Left cardiac atrium (tissue), 4 donors: ENCODE data around the gene NAV2. TPM values are rescaled to one million over a fixed set of nuclear protein-coding genes. Genes with fewer than 3 reads are reported as not detected.
"Not testable (repeated sequence)": the region's sequence is repeated elsewhere in the genome, so short reads cannot be mapped to it uniquely, and the experiment has no call there.

Source experiments
- ATAC-seq, 2 donors: fragments of 200-7000 bp; cut with Tn5 transposase; one replicate each; pipeline ENCODE4 v1.9.1; 2020; ENCODE audit warnings: mild to moderate bottlenecking in 2 of 2, moderate library complexity in 2 of 2
- DNase-seq: peaks from one replicate; pipeline ENCODE4 v3.0.0-alpha.2; 2020
- intact Hi-C, 2 donors: fragments of 100-400 bp; cut with DNase I; formaldehyde crosslinking; loops; one replicate each; pipeline versions ENCODE4 v1.14.1 to v1.15.1; 2022 to 2023
- total RNA-seq, 2 donors: library from RNA; stranded (reverse); fragmentation: NEBNext Ultra II Directional; extraction: Animal tissue kit (Norgen Biotek cat#: 25700); gene quantifications; one replicate each; pipeline ENCODE4 v1.2.1, GENCODE V29; 2021
- donor health status: DM: no; HTN: yes; CAD: no.
- donor health status: DM: no; HTN: yes; CAD: no; lungs with severe emphysema.
- donor health status: DM: yes; HTN: yes; CAD: no.
- donor health status: Dilated cardiomyopathy.

NAV2 gene
- total RNA-seq, 2 donors from 2014 or later: 12.3 to 15.3 TPM

- DNase-seq (no peak), ATAC-seq (no peak)
- intact Hi-C loops: no loop called here
Measured at GRCh38 chr11:20005747-20006146, 293.1 kb downstream of the NAV2 start.

GRCh38 chr11:20006618-20007017 lies 294.0 kb downstream of the NAV2 start:
- intact Hi-C loops, DNase-seq, ATAC-seq: not testable (repeated sequence)

DNA sequence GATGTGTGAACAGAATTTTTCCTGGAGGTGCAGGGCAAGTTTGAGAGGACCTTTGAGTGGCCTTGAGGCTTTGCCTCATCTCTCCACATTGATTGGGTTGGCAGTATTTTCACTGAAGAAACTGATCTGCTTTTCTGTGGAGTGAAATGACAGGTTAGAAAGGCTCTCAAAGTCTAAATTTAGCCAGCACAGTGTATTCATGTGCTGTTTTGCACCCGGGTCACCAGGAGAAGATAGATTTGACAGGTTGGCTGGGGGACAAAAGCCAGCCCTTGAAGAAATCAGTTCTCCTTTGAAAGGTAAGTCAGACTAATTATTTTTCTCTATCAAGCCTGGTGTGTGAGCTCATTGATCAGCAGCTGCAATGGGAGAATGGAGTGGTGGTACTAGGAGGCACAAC lies 294.7 kb downstream of the NAV2 start:
- DNase-seq: no peak
- intact Hi-C loops: no loop called here
- no peak for ATAC-seq

DNA sequence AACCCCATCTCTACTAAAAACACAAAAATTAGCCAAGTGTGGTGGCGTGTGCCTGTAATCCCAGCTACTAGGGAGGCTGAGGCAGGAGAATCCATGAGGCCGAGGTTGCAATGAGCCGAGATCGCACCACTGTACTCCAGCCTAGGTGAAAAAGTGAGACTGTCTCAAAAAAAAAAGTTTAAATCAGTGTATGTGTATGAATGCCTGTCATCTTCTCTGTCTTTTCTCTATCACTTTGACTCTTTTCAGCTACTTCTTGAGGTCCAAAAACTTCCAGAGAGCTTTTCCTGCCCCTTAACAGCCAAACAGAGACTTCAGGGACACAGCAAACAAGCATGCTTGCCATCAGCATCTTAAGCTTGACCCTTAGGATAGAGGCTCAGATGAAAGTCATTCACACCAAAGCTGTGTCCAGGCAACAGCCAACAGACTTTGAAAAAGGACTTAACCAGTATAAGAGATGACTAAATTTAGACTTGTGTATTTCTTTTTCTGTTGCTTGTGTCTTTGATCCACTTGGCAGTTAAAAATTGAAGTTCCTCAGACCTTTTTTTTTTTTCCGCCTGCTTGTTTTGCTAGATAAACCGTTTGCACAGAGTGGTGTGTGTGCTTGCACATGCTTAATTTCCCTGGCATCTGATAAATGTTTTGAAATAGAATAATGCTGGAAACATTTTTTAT lies 295.7 kb downstream of the NAV2 start:
- DNase-seq: no peak
- intact Hi-C loops: no loop called here
- no peak for ATAC-seq

- ATAC-seq (peak in 1 of 2 donors; percentile 27), DNase-seq (no peak)
- intact Hi-C loops: no loop called here
Measured at GRCh38 chr11:20008871-20009644, 296.4 kb downstream of the NAV2 start.

GRCh38 chr11:20010156-20010850 lies 297.7 kb downstream of the NAV2 start:
- DNase-seq: no peak
- no peak for ATAC-seq
- intact Hi-C loops: loop anchor here in 1 of 2 donors (10.0 kb wide), 1 partner anchor 56 kb away; no protein-coding TSS in a partner anchor

DNA sequence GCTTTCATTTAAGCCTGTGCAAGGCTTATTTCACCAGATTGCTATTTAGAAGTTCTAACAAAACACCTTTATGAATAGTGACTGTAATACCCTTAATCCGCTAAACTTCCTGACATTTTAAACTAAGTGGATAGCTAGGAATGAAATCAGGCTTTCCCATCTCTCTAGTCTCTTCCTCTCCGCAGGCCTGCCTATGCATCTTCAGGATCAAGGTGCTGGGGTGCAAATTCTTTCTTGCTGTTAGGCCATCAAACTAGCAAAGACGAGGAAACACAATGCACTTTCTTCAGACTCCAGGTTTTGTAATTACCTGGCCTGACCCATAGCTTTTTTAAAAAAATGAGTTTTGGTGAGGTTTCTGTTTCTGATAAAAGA lies 298.2 kb downstream of the NAV2 start:
- intact Hi-C loops: loop anchor here in 1 of 2 donors (10.0 kb wide), 1 partner anchor 56 kb away; no protein-coding TSS in a partner anchor
- ATAC-seq (no peak), DNase-seq (no peak)

DNA sequence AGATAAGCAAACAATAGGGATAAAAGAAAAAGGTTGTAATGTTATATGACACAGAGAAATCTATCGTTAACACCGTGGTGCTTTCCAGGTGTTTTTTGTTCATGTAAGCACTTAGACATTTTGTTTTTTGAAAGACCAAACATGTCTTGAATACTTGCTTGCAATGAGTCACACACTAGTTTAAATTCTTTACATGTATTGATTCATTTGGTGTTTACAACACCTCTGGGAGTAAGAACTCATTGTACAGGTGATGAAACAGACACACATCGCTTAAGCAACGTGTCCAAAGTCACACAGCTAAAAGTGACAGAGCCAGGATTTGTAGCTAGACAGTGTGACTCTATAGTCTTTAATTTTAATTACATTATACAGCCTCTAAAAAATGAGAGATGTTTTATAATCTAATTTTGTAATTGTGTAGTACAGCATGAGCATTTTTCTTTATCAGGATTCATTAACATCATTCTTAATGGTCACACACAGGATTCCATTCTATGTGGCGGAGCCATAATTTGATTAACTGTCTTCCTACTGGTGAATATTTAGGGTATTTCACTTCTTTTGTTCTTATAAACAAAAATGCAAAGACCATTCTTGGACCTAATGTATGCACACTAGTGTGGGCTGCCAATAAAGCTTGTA lies 298.8 kb downstream of the NAV2 start:
- ATAC-seq: no peak
- intact Hi-C loops: loop anchor here in 1 of 2 donors (10.0 kb wide), 1 partner anchor 57 kb away; no protein-coding TSS in a partner anchor
- DNase-seq: no peak

GRCh38 chr11:20013346-20014066 lies 300.9 kb downstream of the NAV2 start:
- intact Hi-C loops: loop anchor here in 1 of 2 donors (10.0 kb wide), 1 partner anchor 59 kb away; no protein-coding TSS in a partner anchor
- peak; percentile 67 to 80 for ATAC-seq
- no peak for DNase-seq

- ATAC-seq (no peak), DNase-seq (no peak)
- intact Hi-C loops: loop anchor here in 1 of 2 donors (10.0 kb wide), 1 partner anchor 59 kb away; no protein-coding TSS in a partner anchor
Measured at GRCh38 chr11:20014067-20014402, 301.4 kb downstream of the NAV2 start.

DNA sequence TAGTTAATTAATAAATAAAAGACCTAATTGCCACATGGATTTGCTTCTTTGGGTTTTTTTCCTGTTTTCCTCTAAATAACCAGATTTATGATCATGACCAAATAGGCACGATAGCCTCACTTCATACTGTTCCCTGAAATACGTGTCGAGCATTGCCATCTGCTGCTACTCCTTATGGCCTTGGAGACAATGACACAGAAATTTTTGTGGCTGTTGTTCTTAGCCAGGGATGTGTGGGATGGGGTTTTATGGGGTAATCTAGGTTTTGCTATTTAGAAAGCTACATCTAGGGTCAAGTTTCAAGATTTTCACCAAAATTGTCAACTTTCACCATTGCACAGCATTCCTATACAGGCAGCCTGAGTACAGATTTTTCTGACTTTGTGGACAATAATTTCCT lies 302.5 kb downstream of the NAV2 start:
- DNase-seq (no peak), ATAC-seq (no peak)
- intact Hi-C loops: loop anchor here in 1 of 2 donors (10.0 kb wide), 1 partner anchor 60 kb away; no protein-coding TSS in a partner anchor

- ATAC-seq (peak; percentile 53 to 72), DNase-seq (peak; percentile 28)
- intact Hi-C loops: loop anchor here in 1 of 2 donors (10.0 kb wide), 1 partner anchor 61 kb away; no protein-coding TSS in a partner anchor
Measured at GRCh38 chr11:20015529-20016427, 303.1 kb downstream of the NAV2 start.

- intact Hi-C loops: loop anchor here in 1 of 2 donors (10.0 kb wide), 1 partner anchor 62 kb away; no protein-coding TSS in a partner anchor
- DNase-seq (no peak), ATAC-seq (no peak)
Measured at GRCh38 chr11:20016526-20016925, 303.9 kb downstream of the NAV2 start.

- intact Hi-C loops: loop anchor here in 1 of 2 donors (10.0 kb wide), 1 partner anchor 63 kb away; no protein-coding TSS in a partner anchor
- ATAC-seq (no peak), DNase-seq (no peak)
Measured at GRCh38 chr11:20017320-20017719, 304.7 kb downstream of the NAV2 start.

- DNase-seq (no peak), ATAC-seq (no peak)
- intact Hi-C loops: no loop called here
Measured at GRCh38 chr11:20020198-20020597, 307.6 kb downstream of the NAV2 start.

- intact Hi-C loops: no loop called here
- no peak for DNase-seq
- ATAC-seq: no peak
Measured at GRCh38 chr11:20020716-20021115, 308.1 kb downstream of the NAV2 start.

- intact Hi-C loops: no loop called here
- ATAC-seq: no peak
Measured at GRCh38 chr11:20021212-20021611, 308.6 kb downstream of the NAV2 start.

More at GRCh38 chr11:20021212-20021611, 308.6 kb downstream of the NAV2 start:
- DNase-seq: no peak
